GM12878 (cell line): ENCODE results near the gene EHBP1L1. TPM values are rescaled to one million over a fixed set of nuclear protein-coding genes. Genes with fewer than 3 reads are reported as not detected.

Source experiments
- ATAC-seq: fragments of 200-7000 bp; cut with Tn5 transposase; 3 replicates; pipeline ENCODE4 v1.9.1; 2020; ENCODE audit warnings: mild to moderate bottlenecking, moderate library complexity
- BruUV-seq: library from RNA; stranded (reverse); fragments of 400-500 nt; replicated peaks from 2 replicates; lab custom pipeline; 2021; lab: Mats Ljungman, UMichigan
- CTCF ChIA-PET: fragments of 300-600 bp; sonication (Branson Sonifier 250); formaldehyde crosslinking; extraction: SDS; loops from one replicate; lab custom pipeline; 2021; ENCODE audit warnings: inconsistent platforms; lab: Yijun Ruan, JAX
- POLR2A ChIA-PET: fragments of 350-600 bp; formaldehyde crosslinking; extraction: SDS; loops from one replicate; lab custom pipeline; 2021; ENCODE audit warnings: inconsistent platforms; lab: Charles Lee
- RAD21 ChIA-PET: fragments of 300-600 bp; sonication (Branson Sonifier 250); formaldehyde crosslinking; loops from one replicate; lab custom pipeline; 2023; ENCODE audit warnings: antibody characterized with exemption; ENCODE audit not compliant: unreplicated experiment; lab: Charles Lee
- SMC1A ChIA-PET: fragments of 300-600 bp; sonication (Branson Sonifier 250); formaldehyde crosslinking; loops from one replicate; lab custom pipeline; 2023; ENCODE audit not compliant: unreplicated experiment, uncharacterized antibody; lab: Charles Lee
- DNase-seq: peaks from one replicate; pipeline ENCODE4 v3.0.0-alpha.2; 2011; ENCODE audit warnings: low read depth, low spot score
- FAIRE-seq: peaks from 3 replicates; lab custom pipeline; 2011; peaks lifted over from hg19 to GRCh38; lab: Jason Lieb, UNC
- H2AFZ ChIP-seq: 2 replicates; pipeline ENCODE4 v1.6.0; 2011; ENCODE audit warnings: low read depth, low read length, control low read depth; ENCODE audit not compliant: control insufficient read depth
- H3K27ac ChIP-seq: 2 replicates; pipeline ENCODE4 v1.5.1; 2011; ENCODE audit warnings: control low read depth; ENCODE audit not compliant: control insufficient read depth, insufficient read depth
- H3K27me3 ChIP-seq, 2 experiments: replicated peaks in 1 of 2; 2 replicates each; pipeline versions ENCODE4 v1.6.0 to v1.6.1; 2011; ENCODE audit warnings: low read length in 1 of 2; ENCODE audit not compliant: control insufficient read depth in 2 of 2, insufficient read depth in 2 of 2
- H3K36me3 ChIP-seq, 2 experiments: 2 replicates each; pipeline ENCODE4 v1.5.1; 2011; ENCODE audit warnings: low read length in 1 of 2; ENCODE audit not compliant: control insufficient read depth in 2 of 2, insufficient read depth in 2 of 2
- H3K4me1 ChIP-seq: 2 replicates; pipeline ENCODE4 v1.6.1; 2011; ENCODE audit warnings: mild to moderate bottlenecking, low read length, moderate library complexity, mixed read lengths; ENCODE audit not compliant: control insufficient read depth, insufficient read depth
- H3K4me2 ChIP-seq: 2 replicates; pipeline ENCODE4 v1.6.0; 2011; ENCODE audit warnings: control low read depth; ENCODE audit not compliant: control insufficient read depth, insufficient read depth
- H3K4me3 ChIP-seq: fragments of 200-600 bp; sonication (generic); 2 replicates; pipeline ENCODE4 v1.5.1; 2016
- H3K79me2 ChIP-seq: 2 replicates; pipeline ENCODE4 v1.6.0; 2011; ENCODE audit warnings: low read length; ENCODE audit not compliant: control insufficient read depth, insufficient read depth
- H3K9ac ChIP-seq: 2 replicates; pipeline ENCODE4 v1.8.0; 2011; ENCODE audit warnings: low read length, control low read depth, mixed read lengths; ENCODE audit not compliant: control insufficient read depth, insufficient read depth
- H3K9me3 ChIP-seq: replicated peaks from 3 replicates; pipeline ENCODE4 v1.5.1; 2011; ENCODE audit warnings: mild to moderate bottlenecking, low read length; ENCODE audit not compliant: control insufficient read depth, insufficient read depth
- H4K20me1 ChIP-seq: 2 replicates; pipeline ENCODE4 v1.6.0; 2011; ENCODE audit not compliant: control insufficient read depth, insufficient read depth
- DPF2 ChIP-seq: fragments of 450-650 bp; IDR thresholded peaks from 2 replicates; pipeline ENCODE4 v1.6.1; 2017; ENCODE audit warnings: mild to moderate bottlenecking
- WGBS: methylation state at CpG from one replicate; pipeline ENCODE4 v1.1.6; 2016; ENCODE audit warnings: low lambda C conversion rate; ENCODE audit not compliant: insufficient replicate concordance, insufficient coverage; ENCODE audit errors: missing lambda C conversion rate; 5-methylcytosine and 5-hydroxymethylcytosine counted together
- in situ Hi-C: fragments of 300-500 bp; cut with MboI; formaldehyde crosslinking; loops from 9 replicates; pipeline ENCODE4 v1.14.3; 2018; ENCODE audit warnings: mixed read lengths
- intact Hi-C: fragments of 100-400 bp; cut with micrococcal nuclease; formaldehyde crosslinking; loops from one replicate; pipeline ENCODE4 v1.14.2; 2022; ENCODE audit not compliant: unreplicated experiment
- microRNA-seq: library from miRNA; unstranded; fragments of <30 nt; microRNA quantifications from one replicate; pipeline ENCODE4, GENCODE V29; 2018
- polyA plus RNA-seq, 11 experiments: library from polyadenylated mRNA; depleted of rRNA in 4 of 11; unstranded in 6 of 11; stranded (reverse) in 5 of 11; fragments of >200 nt; fragmentation: Nextera tagmentation in 4 of 11; fragmentation: Illumina TruSeq in 1 of 11; extraction: Ambion mirVana in 4 of 11; extraction: Trizol in 1 of 11; gene quantifications; 1 replicate in 1 of 11; 2 replicates in 10 of 11; pipeline versions ENCODE4 v1.2.1 to v1.2.3, GENCODE V29; 2011 to 2016; ENCODE audit warnings: inconsistent platforms in 2 of 11, missing spikeins in 2 of 11, low read depth in 1 of 11
- small RNA-seq: library from RNA; depleted of rRNA; stranded (forward); fragments of <200 nt; gene quantifications from one replicate; pipeline ENCODE3, GENCODE V24; 2014
- total RNA-seq, 4 experiments: library from RNA; depleted of rRNA in 3 of 4; stranded (reverse); fragments of >200 nt in 3 of 4; fragmentation: Illumina TruSeq in 1 of 4; extraction: Trizol in 1 of 4; gene quantifications; 2 replicates each; pipeline versions ENCODE4 v1.2.1 to v1.2.3, GENCODE V29; 2013 to 2021
- TF ChIP-seq, protein P1 (sequence below): IDR thresholded peaks from 2 replicates; pipeline ENCODE4 v1.6.1; 2011; ENCODE audit warnings: borderline replicate concordance, low read depth, mild to moderate bottlenecking, moderate library complexity, mixed read lengths, low read length; ENCODE audit not compliant: insufficient read depth; ENCODE audit errors: extremely low read length

The EHBP1L1 gene
- total and polyA plus RNA-seq, 10 of the 15 experiments (the other 5 are each of a cell fraction or from before 2014, with no cell fraction given), result 0.06 to 99.4 (median 32.7) TPM

- peaks cover 34% of the 10 kb centered on the region for H3K4me1 ChIP-seq
- H3K9me3 ChIP-seq, result no peaks in the 10 kb centered on the region
- H2AFZ ChIP-seq, result no peak overlapping the region
- FAIRE-seq, result no peak
- TF ChIP-seq, protein P1, sequence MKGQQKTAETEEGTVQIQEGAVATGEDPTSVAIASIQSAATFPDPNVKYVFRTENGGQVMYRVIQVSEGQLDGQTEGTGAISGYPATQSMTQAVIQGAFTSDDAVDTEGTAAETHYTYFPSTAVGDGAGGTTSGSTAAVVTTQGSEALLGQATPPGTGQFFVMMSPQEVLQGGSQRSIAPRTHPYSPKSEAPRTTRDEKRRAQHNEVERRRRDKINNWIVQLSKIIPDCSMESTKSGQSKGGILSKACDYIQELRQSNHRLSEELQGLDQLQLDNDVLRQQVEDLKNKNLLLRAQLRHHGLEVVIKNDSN, result no peak
- peak; percentile 33 for TF ChIP-seq DPF2
- no peak for ATAC-seq
- RAD21 ChIA-PET, result interaction anchor here (0.8 to 1.4 kb wide), 2 partner anchors 57 to 101 kb away, joined by 3 read pairs; no protein-coding TSS in a partner anchor
- 54% methylated on average over 16 of the region's 16 CpGs for WGBS
- H3K36me3 ChIP-seq, result peaks cover 11 to 33% of the 10 kb centered on the region in 2 experiments
- no peak for DNase-seq
- peak overlapping the region; percentile 92 for H3K9ac ChIP-seq
- H4K20me1 ChIP-seq, result no peaks in the 10 kb centered on the region
- H3K27ac ChIP-seq, result peak overlapping the region; percentile 89
- intact Hi-C loops (no loop called here), in situ Hi-C loops (no loop called here)
- H3K4me2 ChIP-seq, result peak overlapping the region; percentile 99
- POLR2A ChIA-PET, result interaction anchor here (1.4 to 7.6 kb wide), 5 partner anchors 12 to 64 kb away, joined by 4 to 100 read pairs (median 7); partner anchors contain the start of genes PCNX3 and RELA
- H3K27me3 ChIP-seq, result no peaks in the 10 kb centered on the region
- H3K79me2 ChIP-seq, result peaks cover 42% of the 10 kb centered on the region
- CTCF ChIA-PET, result interaction anchor here (0.6 to 2.0 kb wide), 4 partner anchors 12 to 152 kb away, joined by 3 to 9 read pairs (median 3); no protein-coding TSS in a partner anchor
- no TSS peak for BruUV-seq
- SMC1A ChIA-PET, result no interaction called here
- H3K4me3 ChIP-seq, result peak overlapping the region; percentile 85
These were observed 65.6 kb downstream of the EHBP1L1 start for GRCh38 chr11:65641297-65642013.

Small RNA genes within 50 kb of the gene (microRNA-seq; reads per million reads assigned to microRNA genes)
- gene MIR4690, result 0.75 reads per million

Small RNA genes within 50 kb of the gene (small RNA-seq; reads per million reads assigned to genes)
- not detected for gene AP001362.1
- gene MIR4690, result 1.4 reads per million, percentile 47 among the genes with 10 or more reads in this experiment

Other genes with a start within 250 kb of the EHBP1L1 start
Only the 7 nearest of the 19 such genes appear.
- 75.1 and 82.7 TPM in 2 replicates for gene SCYL1, start 51.0 kb upstream of the EHBP1L1 start, total RNA-seq (2014; rRNA removed)
- gene SCYL1, start 51.0 kb upstream of the EHBP1L1 start, total RNA-seq (2014; rRNA removed; fragmentation: Illumina TruSeq; extraction: Trizol), result 25.9 and 29.3 TPM in 2 replicates
- 66.7 and 67.8 TPM in 2 replicates for gene SCYL1, start 51.0 kb upstream of the EHBP1L1 start, total RNA-seq (2021)
- gene SCYL1, start 51.0 kb upstream of the EHBP1L1 start, polyA plus RNA-seq (2011; rRNA removed), result 17.8 and 43.1 TPM in 2 replicates
- gene SCYL1, start 51.0 kb upstream of the EHBP1L1 start, polyA plus RNA-seq (2014; fragmentation: Illumina TruSeq; extraction: Trizol), result 6.9 and 32.5 TPM in 2 replicates
- gene SCYL1, start 51.0 kb upstream of the EHBP1L1 start, polyA plus RNA-seq (2014; fragmentation: Nextera tagmentation; extraction: Ambion mirVana), result 1 to 10 TPM in 1 of 2 experiments, under 1 TPM in 1; 0.80 to 6.3 TPM
- gene SCYL1, start 51.0 kb upstream of the EHBP1L1 start, polyA plus RNA-seq (2014; rRNA removed), result 68.0 and 74.6 TPM in 2 replicates
- 10 to 100 TPM; 59.2 to 65.4 TPM for gene SCYL1, start 51.0 kb upstream of the EHBP1L1 start, polyA plus RNA-seq (2016; fragmentation: Nextera tagmentation; extraction: Ambion mirVana)
- gene LTBP3, start 17.7 kb upstream of the EHBP1L1 start, total RNA-seq (2014; rRNA removed), result 8.5 and 9.0 TPM in 2 replicates
- 1.2 and 2.2 TPM in 2 replicates for gene LTBP3, start 17.7 kb upstream of the EHBP1L1 start, total RNA-seq (2014; rRNA removed; fragmentation: Illumina TruSeq; extraction: Trizol)
- gene LTBP3, start 17.7 kb upstream of the EHBP1L1 start, total RNA-seq (2021), result 8.0 and 9.0 TPM in 2 replicates
- 3.1 and 7.0 TPM in 2 replicates for gene LTBP3, start 17.7 kb upstream of the EHBP1L1 start, polyA plus RNA-seq (2011; rRNA removed)
- gene LTBP3, start 17.7 kb upstream of the EHBP1L1 start, polyA plus RNA-seq (2014; fragmentation: Illumina TruSeq; extraction: Trizol), result 1.00 and 2.3 TPM in 2 replicates
- not detected for gene LTBP3, start 17.7 kb upstream of the EHBP1L1 start, polyA plus RNA-seq (2014; fragmentation: Nextera tagmentation; extraction: Ambion mirVana)
- gene LTBP3, start 17.7 kb upstream of the EHBP1L1 start, polyA plus RNA-seq (2014; rRNA removed), result 12.2 and 14.7 TPM in 2 replicates
- 1 to 10 TPM; 4.0 to 5.5 TPM for gene LTBP3, start 17.7 kb upstream of the EHBP1L1 start, polyA plus RNA-seq (2016; fragmentation: Nextera tagmentation; extraction: Ambion mirVana)
- gene ZNRD2, start 5.6 kb upstream of the EHBP1L1 start, total RNA-seq (2014; rRNA removed), result 71.3 and 77.0 TPM in 2 replicates
- 20.0 and 24.8 TPM in 2 replicates for gene ZNRD2, start 5.6 kb upstream of the EHBP1L1 start, total RNA-seq (2014; rRNA removed; fragmentation: Illumina TruSeq; extraction: Trizol)
- 62.0 and 63.3 TPM in 2 replicates for gene ZNRD2, start 5.6 kb upstream of the EHBP1L1 start, total RNA-seq (2021)
- gene ZNRD2, start 5.6 kb upstream of the EHBP1L1 start, polyA plus RNA-seq (2011; rRNA removed), result 13.4 and 32.2 TPM in 2 replicates
- gene ZNRD2, start 5.6 kb upstream of the EHBP1L1 start, polyA plus RNA-seq (2014; fragmentation: Illumina TruSeq; extraction: Trizol), result 1.2 and 7.9 TPM in 2 replicates
- gene ZNRD2, start 5.6 kb upstream of the EHBP1L1 start, polyA plus RNA-seq (2014; fragmentation: Nextera tagmentation; extraction: Ambion mirVana), result 10 to 100 TPM; 14.8 to 48.7 TPM
- gene ZNRD2, start 5.6 kb upstream of the EHBP1L1 start, polyA plus RNA-seq (2014; rRNA removed), result 74.8 and 79.0 TPM in 2 replicates
- 100 to 1,000 TPM; 107 to 111 TPM for gene ZNRD2, start 5.6 kb upstream of the EHBP1L1 start, polyA plus RNA-seq (2016; fragmentation: Nextera tagmentation; extraction: Ambion mirVana)
- 26.2 and 32.0 TPM in 2 replicates for gene FAM89B, start 3.5 kb upstream of the EHBP1L1 start, total RNA-seq (2014; rRNA removed)
- 7.2 and 10.4 TPM in 2 replicates for gene FAM89B, start 3.5 kb upstream of the EHBP1L1 start, total RNA-seq (2014; rRNA removed; fragmentation: Illumina TruSeq; extraction: Trizol)
- gene FAM89B, start 3.5 kb upstream of the EHBP1L1 start, total RNA-seq (2021), result 28.5 and 29.6 TPM in 2 replicates
- 3.6 and 8.0 TPM in 2 replicates for gene FAM89B, start 3.5 kb upstream of the EHBP1L1 start, polyA plus RNA-seq (2011; rRNA removed)
- 0.74 and 9.1 TPM in 2 replicates for gene FAM89B, start 3.5 kb upstream of the EHBP1L1 start, polyA plus RNA-seq (2014; fragmentation: Illumina TruSeq; extraction: Trizol)
- gene FAM89B, start 3.5 kb upstream of the EHBP1L1 start, polyA plus RNA-seq (2014; fragmentation: Nextera tagmentation; extraction: Ambion mirVana), result 1 to 10 TPM in 1 of 2 experiments, under 1 TPM in 1; 0.34 to 2.2 TPM
- 36.7 and 50.7 TPM in 2 replicates for gene FAM89B, start 3.5 kb upstream of the EHBP1L1 start, polyA plus RNA-seq (2014; rRNA removed)
- 10 to 100 TPM in 1 of 2 experiments, 1 to 10 TPM in 1; 2.8 to 26.6 TPM for gene FAM89B, start 3.5 kb upstream of the EHBP1L1 start, polyA plus RNA-seq (2016; fragmentation: Nextera tagmentation; extraction: Ambion mirVana)
- 0.16 and 0.23 TPM in 2 replicates for gene KCNK7, start 19.7 kb downstream of the EHBP1L1 start, total RNA-seq (2014; rRNA removed)
- gene KCNK7, start 19.7 kb downstream of the EHBP1L1 start, total RNA-seq (2014; rRNA removed; fragmentation: Illumina TruSeq; extraction: Trizol), result not detected in 2 replicates
- 0.29 and 0.54 TPM in 2 replicates for gene KCNK7, start 19.7 kb downstream of the EHBP1L1 start, total RNA-seq (2021)
- gene KCNK7, start 19.7 kb downstream of the EHBP1L1 start, polyA plus RNA-seq (2011; rRNA removed), result not detected in 2 replicates
- not detected in 2 replicates for gene KCNK7, start 19.7 kb downstream of the EHBP1L1 start, polyA plus RNA-seq (2014; fragmentation: Illumina TruSeq; extraction: Trizol)
- under 1 TPM in 1 of 2 experiments, not detected in 1; 0.11 TPM for gene KCNK7, start 19.7 kb downstream of the EHBP1L1 start, polyA plus RNA-seq (2014; fragmentation: Nextera tagmentation; extraction: Ambion mirVana)
- 0.15 TPM in 1 of 2 replicates, not detected in the other for gene KCNK7, start 19.7 kb downstream of the EHBP1L1 start, polyA plus RNA-seq (2014; rRNA removed)
- not detected for gene KCNK7, start 19.7 kb downstream of the EHBP1L1 start, polyA plus RNA-seq (2016; fragmentation: Nextera tagmentation; extraction: Ambion mirVana)
- 37.4 and 39.9 TPM in 2 replicates for gene MAP3K11, start 38.2 kb downstream of the EHBP1L1 start, total RNA-seq (2014; rRNA removed)
- 13.6 and 15.1 TPM in 2 replicates for gene MAP3K11, start 38.2 kb downstream of the EHBP1L1 start, total RNA-seq (2014; rRNA removed; fragmentation: Illumina TruSeq; extraction: Trizol)
- gene MAP3K11, start 38.2 kb downstream of the EHBP1L1 start, total RNA-seq (2021), result 62.6 and 64.7 TPM in 2 replicates
- gene MAP3K11, start 38.2 kb downstream of the EHBP1L1 start, polyA plus RNA-seq (2011; rRNA removed), result 17.0 and 27.9 TPM in 2 replicates
- 6.6 and 14.0 TPM in 2 replicates for gene MAP3K11, start 38.2 kb downstream of the EHBP1L1 start, polyA plus RNA-seq (2014; fragmentation: Illumina TruSeq; extraction: Trizol)
- 1 to 10 TPM; 1.5 to 1.9 TPM for gene MAP3K11, start 38.2 kb downstream of the EHBP1L1 start, polyA plus RNA-seq (2014; fragmentation: Nextera tagmentation; extraction: Ambion mirVana)
- gene MAP3K11, start 38.2 kb downstream of the EHBP1L1 start, polyA plus RNA-seq (2014; rRNA removed), result 51.8 and 58.7 TPM in 2 replicates
- gene MAP3K11, start 38.2 kb downstream of the EHBP1L1 start, polyA plus RNA-seq (2016; fragmentation: Nextera tagmentation; extraction: Ambion mirVana), result 10 to 100 TPM; 22.1 to 27.3 TPM
- gene PCNX3, start 39.7 kb downstream of the EHBP1L1 start, total RNA-seq (2014; rRNA removed), result 14.0 and 19.9 TPM in 2 replicates
- 5.4 and 7.3 TPM in 2 replicates for gene PCNX3, start 39.7 kb downstream of the EHBP1L1 start, total RNA-seq (2014; rRNA removed; fragmentation: Illumina TruSeq; extraction: Trizol)
- gene PCNX3, start 39.7 kb downstream of the EHBP1L1 start, total RNA-seq (2021), result 39.0 and 46.6 TPM in 2 replicates
- 2.9 and 8.2 TPM in 2 replicates for gene PCNX3, start 39.7 kb downstream of the EHBP1L1 start, polyA plus RNA-seq (2011; rRNA removed)
- 1.7 and 8.6 TPM in 2 replicates for gene PCNX3, start 39.7 kb downstream of the EHBP1L1 start, polyA plus RNA-seq (2014; fragmentation: Illumina TruSeq; extraction: Trizol)
- under 1 TPM; 0.03 to 0.15 TPM for gene PCNX3, start 39.7 kb downstream of the EHBP1L1 start, polyA plus RNA-seq (2014; fragmentation: Nextera tagmentation; extraction: Ambion mirVana)
- 34.1 and 40.2 TPM in 2 replicates for gene PCNX3, start 39.7 kb downstream of the EHBP1L1 start, polyA plus RNA-seq (2014; rRNA removed)
- gene PCNX3, start 39.7 kb downstream of the EHBP1L1 start, polyA plus RNA-seq (2016; fragmentation: Nextera tagmentation; extraction: Ambion mirVana), result 10 to 100 TPM in 1 of 2 experiments, 1 to 10 TPM in 1; 6.8 to 10.3 TPM